ENCODE results near the gene HAVCR2. TPM values are rescaled to one million over a fixed set of nuclear protein-coding genes. Genes with fewer than 3 reads are reported as not detected.

The HAVCR2 gene
- total RNA-seq, 1 experiment from 2014 or later: not detected

- Histone ChIP-seq H3K4me3 (ENCODE audit: low read depth in 2 of 2, low read length in 2 of 2) (no peak overlapping the region), H3K27me3 (ENCODE audit: control insufficient read depth, insufficient read depth, low read length) (no peaks in the 10 kb centered on the region), H3K36me3 (ENCODE audit: control insufficient read depth, insufficient read depth, low read length) (no peaks in the 10 kb centered on the region), H3K4me1 (ENCODE audit: control insufficient read depth, insufficient read depth, low read length) (no peaks in the 10 kb centered on the region), H3K27ac (ENCODE audit: low read length) (no peak overlapping the region), H3K9me3 (ENCODE audit: control insufficient read depth, insufficient read depth, low read depth, low read length) (no peaks in the 10 kb centered on the region)
- TF ChIP-seq CTCF (IDR thresholded peaks at IDR 0.05) (no peak), REST (IDR thresholded peaks at IDR 0.05; ENCODE audit: insufficient read depth in 1 of 2, low read depth in 2 of 2, low read length in 1 of 2) (no peak), TCF7L2 (IDR thresholded peaks at IDR 0.05; ENCODE audit: low read depth, low read length) (no peak), POLR2AphosphoS5 (IDR thresholded peaks at IDR 0.05; ENCODE audit: low read depth, low read length) (no peak)
- no TSS peak for BruUV-seq (replicated peaks)
- DNase-seq (ENCODE audit: low read depth, low spot score): no peak
- POLR2A ChIA-PET: no interaction called here
- in situ Hi-C loops (cut with HindIII; ENCODE audit: low pct_unique_long_range_greater_than_20kb, low sequenced_read_pairs): no loop called here
- CTCF ChIA-PET: no interaction called here
- ATAC-seq: no peak
- intact Hi-C loops (cut with micrococcal nuclease; ENCODE audit: unreplicated experiment): no loop called here
These were observed 36.3 kb downstream of the HAVCR2 start for GRCh38 chr5:157072508-157072907.

GRCh38 chr5:157069949-157070348 lies 38.9 kb downstream of the HAVCR2 start:
- ChIA-PET CTCF (no interaction called here), POLR2A (no interaction called here)
- in situ Hi-C loops (cut with HindIII; ENCODE audit: low pct_unique_long_range_greater_than_20kb, low sequenced_read_pairs): no loop called here
- H3K9me3 ChIP-seq (ENCODE audit: control insufficient read depth, insufficient read depth, low read depth, low read length): no peaks in the 10 kb centered on the region
- no peaks in the 10 kb centered on the region for H3K27me3 ChIP-seq (ENCODE audit: control insufficient read depth, insufficient read depth, low read length)
- TF ChIP-seq REST (IDR thresholded peaks at IDR 0.05; ENCODE audit: insufficient read depth in 1 of 2, low read depth in 2 of 2, low read length in 1 of 2) (no peak), CTCF (IDR thresholded peaks at IDR 0.05) (no peak), SIN3A (IDR thresholded peaks at IDR 0.05; ENCODE audit: borderline replicate concordance, insufficient read depth, low read depth, low read length) (no peak), TCF7L2 (IDR thresholded peaks at IDR 0.05; ENCODE audit: low read depth, low read length) (no peak), POLR2AphosphoS5 (IDR thresholded peaks at IDR 0.05; ENCODE audit: low read depth, low read length) (no peak)
- no peak overlapping the region for H3K4me3 ChIP-seq (ENCODE audit: low read depth in 2 of 2, low read length in 2 of 2)
- no peaks in the 10 kb centered on the region for H3K4me1 ChIP-seq (ENCODE audit: control insufficient read depth, insufficient read depth, low read length)
- intact Hi-C loops (cut with micrococcal nuclease; ENCODE audit: unreplicated experiment): no loop called here
- no peaks in the 10 kb centered on the region for H3K36me3 ChIP-seq (ENCODE audit: control insufficient read depth, insufficient read depth, low read length)
- DNase-seq (ENCODE audit: low read depth, low spot score) (no peak), ATAC-seq (no peak)
- no peak overlapping the region for H3K27ac ChIP-seq (ENCODE audit: low read length)
- BruUV-seq (replicated peaks): no TSS peak

Measured in Panc1 (cell line).